Activated CD8-positive, alpha-beta T cell treated with anti-CD3 and anti-CD28 coated beads, Interleukin-2, amount 10 ng/mL, durations not matched to agents 7 days and 5 days (primary cell): ENCODE data around the gene CLK1. TPM values are rescaled to one million over a fixed set of nuclear protein-coding genes. Genes with fewer than 3 reads are reported as not detected.

Source experiments
- ATAC-seq: fragments of 150-1000 bp; cut with Tn5 transposase; one replicate; pipeline ENCODE4 v1.10.0; 2021; ENCODE audit warnings: moderate library complexity
- CTCF ChIA-PET: fragments of 350-600 bp; sonication (Branson Sonifier 250); formaldehyde crosslinking; loops from one replicate; lab custom pipeline; 2021; ENCODE audit warnings: antibody characterized with exemption; lab: Charles Lee
- POLR2A ChIA-PET: fragments of 350-600 bp; sonication (Branson Sonifier 250); formaldehyde crosslinking; loops from one replicate; lab custom pipeline; 2021; ENCODE audit warnings: antibody characterized with exemption; lab: Charles Lee
- DNase-seq: peaks from one replicate; pipeline ENCODE4 v3.0.0-alpha.2; 2020
- H3K27ac Mint-ChIP-seq: one replicate; pipeline ENCODE4 v1.8.0; 2021; ENCODE audit warnings: mild to moderate bottlenecking, mixed read lengths
- H3K27me3 Mint-ChIP-seq: one replicate; pipeline ENCODE4 v1.8.0; 2021; ENCODE audit warnings: low read depth, mixed read lengths
- H3K36me3 Mint-ChIP-seq: one replicate; pipeline ENCODE4 v1.8.0; 2021; ENCODE audit warnings: low read depth, mixed read lengths
- H3K4me1 Mint-ChIP-seq: one replicate; pipeline ENCODE4 v1.8.0; 2021; ENCODE audit warnings: low read depth, mixed read lengths
- H3K4me3 Mint-ChIP-seq: one replicate; pipeline ENCODE4 v1.8.0; 2021; ENCODE audit warnings: mild to moderate bottlenecking, mixed read lengths
- H3K9me3 Mint-ChIP-seq: one replicate; pipeline ENCODE4 v1.8.0; 2022; ENCODE audit warnings: mixed read lengths; ENCODE audit not compliant: insufficient read depth
- total RNA-seq, 2 experiments: library from RNA; stranded (reverse); gene quantifications; one replicate each; pipeline ENCODE4 v1.2.3, GENCODE V29; 2021

Gene CLK1
- total RNA-seq, 2 experiments from 2014 or later, result 122 to 126 TPM

DNA sequence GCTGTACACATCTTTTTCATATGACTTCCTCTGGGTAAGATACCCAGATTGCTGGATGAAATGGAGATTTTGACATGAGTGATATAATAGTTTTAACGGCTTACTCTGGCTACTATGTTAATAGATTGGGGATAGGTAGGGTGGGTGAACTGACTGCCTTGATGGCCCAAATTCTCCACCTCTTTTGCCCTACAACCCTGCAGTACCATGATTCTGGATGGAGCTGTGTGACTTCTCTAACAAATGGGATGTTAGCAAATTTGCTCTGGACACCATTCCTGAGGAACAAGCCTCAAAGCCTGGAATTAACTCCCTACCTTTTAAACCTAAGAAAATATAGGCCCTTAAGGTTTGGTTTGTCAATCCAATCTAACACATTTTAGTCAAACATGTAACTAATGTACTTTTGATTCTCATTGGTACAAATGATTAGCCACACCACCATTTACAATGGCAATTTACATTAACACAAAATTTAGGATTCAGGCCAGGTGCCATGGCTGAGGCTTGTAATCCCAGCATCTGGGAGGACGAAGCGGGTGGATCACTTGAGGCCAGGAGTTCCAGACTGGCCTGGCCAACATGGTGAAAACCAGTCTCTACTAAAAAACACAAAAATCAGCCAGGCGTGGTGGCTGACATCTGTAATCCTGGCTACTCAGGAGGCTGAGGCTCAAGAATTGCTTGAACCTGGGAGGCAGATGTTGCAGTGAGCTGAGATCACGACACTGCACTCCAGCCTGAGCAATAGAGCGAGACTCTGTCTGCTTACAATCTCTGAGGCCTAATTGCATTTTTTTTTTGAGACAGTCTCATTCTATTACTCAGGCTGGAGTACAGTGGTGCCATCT, 12.8 kb downstream of the CLK1 start:
- POLR2A ChIA-PET, result interaction anchor here (2.0 to 2.2 kb wide), 2 partner anchors 12 to 37 kb away, joined by 5 to 13 read pairs; partner anchors contain the start of gene CLK1
- no peak for ATAC-seq

DNA sequence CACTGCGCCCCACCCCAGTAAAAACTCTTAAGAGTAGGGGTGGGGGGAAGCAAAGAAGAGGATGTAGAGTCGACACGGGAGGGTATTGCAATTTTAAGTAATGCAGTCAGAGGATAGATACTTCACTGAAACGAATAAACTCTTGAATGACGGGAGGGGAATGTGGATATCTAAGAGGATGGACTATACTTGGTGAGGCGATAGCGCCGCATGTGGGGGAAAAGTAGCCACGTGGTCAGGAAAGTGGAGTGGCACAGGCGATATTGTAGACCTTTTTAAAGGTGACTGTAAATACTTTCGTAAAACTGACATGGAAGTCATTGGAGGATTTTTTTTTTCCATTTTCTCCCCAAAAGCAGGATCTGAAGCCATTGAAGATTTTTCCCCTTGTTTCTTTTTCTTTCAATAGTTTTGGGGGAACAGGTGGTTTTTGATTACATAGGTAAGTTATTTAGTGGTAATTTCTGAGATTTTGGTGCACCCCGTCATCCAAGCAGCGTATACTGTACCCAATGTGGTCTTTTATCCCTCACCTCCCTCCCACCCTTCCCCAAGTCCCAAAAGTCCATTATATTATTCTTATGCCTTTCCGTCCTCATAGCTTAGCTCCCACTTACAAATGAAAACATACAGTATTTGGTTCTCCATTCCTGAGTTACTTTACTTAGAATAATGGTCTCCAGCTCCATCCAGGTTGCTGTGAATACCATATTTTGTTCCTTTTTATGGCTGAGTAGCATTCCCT, 13.8 kb downstream of the CLK1 start:
- Mint-ChIP-seq H3K4me3 (no peak overlapping the region), H3K27me3 (no peaks in the 10 kb centered on the region), H3K27ac (peak overlapping the region; percentile 26), H3K9me3 (no peaks in the 10 kb centered on the region), H3K36me3 (peaks cover 48% of the 10 kb centered on the region), H3K4me1 (peaks cover 2% of the 10 kb centered on the region)
- DNase-seq, result no peak
- no peak for ATAC-seq
- CTCF ChIA-PET, result no interaction called here
- POLR2A ChIA-PET, result no interaction called here

More for the DNA sequence above, 12.8 kb downstream of the CLK1 start:
- H3K4me3 Mint-ChIP-seq, result no peak overlapping the region
- peaks cover 54% of the 10 kb centered on the region for H3K36me3 Mint-ChIP-seq
- DNase-seq, result no peak
- CTCF ChIA-PET, result interaction anchor here (0.6 kb wide), 1 partner anchor 27 kb away, joined by 3 read pairs; no protein-coding TSS in a partner anchor
- no peaks in the 10 kb centered on the region for H3K27me3 Mint-ChIP-seq
- H3K4me1 Mint-ChIP-seq, result peaks cover 7% of the 10 kb centered on the region
- H3K9me3 Mint-ChIP-seq, result no peaks in the 10 kb centered on the region
- H3K27ac Mint-ChIP-seq, result no peak overlapping the region

DNA sequence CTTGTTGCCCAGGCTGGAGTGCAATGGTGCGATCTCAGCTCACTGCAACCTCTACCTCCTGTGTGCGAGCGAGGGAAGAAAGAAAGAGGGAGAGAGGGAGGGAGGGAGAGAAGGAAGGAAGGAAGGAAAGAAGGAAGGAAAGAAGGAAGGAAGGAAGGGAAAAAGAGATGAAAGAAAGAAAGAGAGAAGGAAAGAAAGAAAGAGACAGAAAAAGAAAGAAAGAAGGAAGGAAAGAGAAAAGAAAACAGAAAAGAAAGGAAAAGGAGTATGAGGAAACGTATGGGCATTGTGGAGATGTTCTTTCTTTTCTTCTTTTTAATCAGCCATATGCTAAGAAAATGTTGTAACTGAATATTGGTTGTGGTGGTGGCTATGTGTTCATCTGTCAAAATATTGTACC, 16.5 kb downstream of the CLK1 start:
- ChIA-PET CTCF (interaction anchor here (1.2 to 1.4 kb wide), 2 partner anchors 26 to 31 kb away, joined by 3 to 5 read pairs; no protein-coding TSS in a partner anchor), POLR2A (interaction anchor here (1.0 kb wide), 1 partner anchor 30 kb away, joined by 3 read pairs; no protein-coding TSS in a partner anchor)
- no peak overlapping the region for H3K27ac Mint-ChIP-seq
- ATAC-seq (no peak), DNase-seq (no peak)
- H3K4me3 Mint-ChIP-seq, result no peak overlapping the region
- H3K9me3 Mint-ChIP-seq, result no peaks in the 10 kb centered on the region
- no peaks in the 10 kb centered on the region for H3K4me1 Mint-ChIP-seq
- peaks cover 29% of the 10 kb centered on the region for H3K36me3 Mint-ChIP-seq
- H3K27me3 Mint-ChIP-seq, result no peaks in the 10 kb centered on the region

DNA sequence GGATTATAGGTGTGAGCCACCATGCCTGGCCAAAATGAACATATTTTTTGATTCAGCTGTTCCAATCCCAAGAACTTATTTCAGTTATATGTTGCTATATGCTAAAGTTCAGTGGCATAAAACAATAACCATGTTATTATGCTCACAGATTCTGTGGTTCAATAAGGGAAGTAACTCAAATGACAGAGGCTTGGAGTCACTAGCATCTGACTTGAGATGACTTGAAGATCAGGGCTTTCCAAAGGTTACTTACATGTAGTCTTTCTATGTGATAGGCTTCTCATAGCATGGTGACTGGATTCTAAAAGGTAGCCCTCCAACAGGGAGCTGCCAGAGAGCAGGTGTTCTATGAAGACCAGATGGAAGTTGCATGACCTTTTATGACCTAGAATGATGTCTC, 17.2 kb downstream of the CLK1 start:
- H3K4me1 Mint-ChIP-seq, result no peaks in the 10 kb centered on the region
- H3K4me3 Mint-ChIP-seq, result no peak overlapping the region
- ChIA-PET CTCF (no interaction called here), POLR2A (interaction anchor here (1.1 kb wide), 1 partner anchor 26 kb away, joined by 3 read pairs; no protein-coding TSS in a partner anchor)
- H3K27me3 Mint-ChIP-seq, result no peaks in the 10 kb centered on the region
- H3K36me3 Mint-ChIP-seq, result peaks cover 22% of the 10 kb centered on the region
- no peak overlapping the region for H3K27ac Mint-ChIP-seq
- ATAC-seq (no peak), DNase-seq (no peak)
- H3K9me3 Mint-ChIP-seq, result no peaks in the 10 kb centered on the region

DNA sequence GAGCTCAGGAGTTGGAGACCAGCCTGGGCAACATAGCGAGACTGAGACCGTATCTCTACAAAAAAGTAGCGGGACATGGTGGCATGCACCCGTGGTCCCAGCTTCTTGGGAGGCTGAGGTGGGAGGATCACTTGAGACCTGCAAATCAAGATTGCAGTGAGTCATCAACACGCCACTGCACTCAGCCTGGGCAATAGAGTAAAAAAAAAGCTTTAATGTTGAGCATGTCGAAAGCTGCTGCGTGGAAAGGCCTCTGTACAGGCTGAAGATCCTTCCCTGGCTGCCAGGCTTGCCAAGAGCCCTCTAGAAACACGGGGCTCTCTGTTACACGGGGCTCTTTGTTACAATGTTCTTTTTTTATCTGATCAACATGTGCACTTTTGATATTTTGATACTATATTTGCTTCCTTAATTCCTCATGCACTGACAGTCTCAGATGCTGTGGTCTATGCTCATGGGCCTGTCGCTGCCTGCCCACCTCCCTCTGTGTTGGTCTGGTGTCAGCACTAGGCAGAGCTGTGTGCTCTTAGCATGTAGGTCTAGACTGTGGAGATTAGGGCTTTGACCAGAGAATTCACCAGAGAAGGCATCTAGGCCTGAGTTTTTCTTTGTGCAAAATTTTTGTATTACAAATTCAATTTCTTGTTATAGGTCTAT, 18.7 kb downstream of the CLK1 start:
- H3K4me1 Mint-ChIP-seq, result no peaks in the 10 kb centered on the region
- H3K27me3 Mint-ChIP-seq, result no peaks in the 10 kb centered on the region
- ChIA-PET CTCF (interaction anchor here (1.2 to 1.5 kb wide), 2 partner anchors 24 to 133 kb away, joined by 3 to 4 read pairs; no protein-coding TSS in a partner anchor), POLR2A (interaction anchor here (1.1 to 1.7 kb wide), 2 partner anchors 10 to 28 kb away, joined by 3 to 5 read pairs; no protein-coding TSS in a partner anchor)
- no peak overlapping the region for H3K27ac Mint-ChIP-seq
- peaks cover 8% of the 10 kb centered on the region for H3K36me3 Mint-ChIP-seq
- H3K4me3 Mint-ChIP-seq, result no peak overlapping the region
- no peaks in the 10 kb centered on the region for H3K9me3 Mint-ChIP-seq
- ATAC-seq, result no peak
- DNase-seq, result no peak

DNA sequence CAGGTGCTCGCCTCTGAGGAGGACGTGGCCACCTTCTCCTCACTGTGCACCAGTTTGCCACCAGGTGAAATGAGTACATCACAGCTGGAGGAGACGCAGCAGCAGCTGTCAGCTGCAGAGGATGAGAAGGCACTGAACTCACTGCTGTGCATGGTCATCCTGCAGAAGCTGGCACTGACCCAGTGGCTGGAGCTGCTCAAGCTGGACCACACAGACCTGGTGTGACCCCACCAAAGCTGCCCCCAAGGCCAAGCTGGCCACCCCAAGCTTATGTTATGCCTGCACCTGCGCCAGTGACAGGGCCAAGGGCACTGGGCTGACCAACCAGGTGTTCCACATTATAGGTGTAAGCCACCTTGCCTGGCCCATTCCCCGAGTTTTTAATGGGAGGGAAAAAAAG, 19.3 kb downstream of the CLK1 start:
- CTCF ChIA-PET, result interaction anchor here (1.2 to 1.5 kb wide), 2 partner anchors 23 to 132 kb away, joined by 3 to 4 read pairs; no protein-coding TSS in a partner anchor
- Mint-ChIP-seq H3K27me3 (no peaks in the 10 kb centered on the region), H3K36me3 (peaks cover 2% of the 10 kb centered on the region), H3K27ac (no peak overlapping the region), H3K4me3 (no peak overlapping the region), H3K4me1 (no peaks in the 10 kb centered on the region), H3K9me3 (no peaks in the 10 kb centered on the region)
- no peak for DNase-seq
- ATAC-seq, result peak; percentile 7
- POLR2A ChIA-PET, result interaction anchor here (1.1 to 1.7 kb wide), 2 partner anchors 11 to 27 kb away, joined by 3 to 5 read pairs; no protein-coding TSS in a partner anchor

DNA sequence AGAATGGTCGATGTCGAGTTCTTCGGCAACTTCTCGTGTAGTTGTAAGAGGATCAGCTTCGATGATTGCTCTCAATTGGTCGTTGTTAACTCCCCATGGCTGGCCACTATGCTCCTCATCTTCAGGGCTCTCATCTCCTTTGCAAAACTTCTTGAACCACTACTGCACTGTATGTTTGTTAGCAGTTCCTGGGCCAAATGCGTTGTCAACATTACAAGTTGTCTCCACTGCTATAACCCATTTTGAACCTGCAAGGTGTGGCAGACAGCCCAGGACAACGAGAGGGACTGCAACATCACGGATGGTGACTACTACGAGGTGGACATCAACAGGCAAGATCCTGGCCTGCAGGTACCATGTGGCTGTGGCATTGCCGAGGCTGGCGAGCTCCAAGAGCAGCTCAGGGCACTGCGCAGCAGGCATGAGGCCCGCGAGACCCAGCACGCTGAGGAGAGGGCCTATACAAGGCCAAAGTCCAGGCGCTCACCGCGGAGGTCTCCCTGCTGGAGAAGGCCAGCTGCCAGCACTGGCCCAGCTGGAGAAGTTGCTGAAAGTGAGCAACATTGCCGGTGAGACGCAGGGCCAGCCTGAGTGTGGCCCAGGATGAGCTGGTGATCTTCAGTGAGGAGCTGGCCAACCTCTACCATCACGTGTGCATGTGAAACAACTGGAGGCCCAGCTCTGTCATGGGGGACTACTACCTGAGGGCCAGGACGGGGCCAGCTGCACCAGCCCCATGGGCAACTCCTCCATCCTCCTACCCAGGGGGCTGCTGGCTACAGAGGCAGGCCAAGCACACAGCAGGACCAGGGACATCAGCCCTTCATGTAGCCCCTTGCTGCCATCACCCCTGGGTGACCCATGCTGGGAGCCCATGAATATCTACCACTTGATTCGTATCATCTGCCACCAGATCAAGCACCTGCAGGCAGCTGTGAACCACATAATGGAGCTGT, 20.2 kb downstream of the CLK1 start:
- CTCF ChIA-PET, result interaction anchor here (1.5 kb wide), 1 partner anchor 131 kb away, joined by 4 read pairs; no protein-coding TSS in a partner anchor
- no peaks in the 10 kb centered on the region for H3K36me3 Mint-ChIP-seq
- H3K4me1 Mint-ChIP-seq, result no peaks in the 10 kb centered on the region
- no peak for ATAC-seq
- no peaks in the 10 kb centered on the region for H3K27me3 Mint-ChIP-seq
- H3K4me3 Mint-ChIP-seq, result no peak overlapping the region
- DNase-seq, result no peak
- H3K9me3 Mint-ChIP-seq, result no peaks in the 10 kb centered on the region
- no peak overlapping the region for H3K27ac Mint-ChIP-seq
- POLR2A ChIA-PET, result interaction anchor here (1.1 to 1.7 kb wide), 2 partner anchors 12 to 26 kb away, joined by 3 to 5 read pairs; no protein-coding TSS in a partner anchor

DNA sequence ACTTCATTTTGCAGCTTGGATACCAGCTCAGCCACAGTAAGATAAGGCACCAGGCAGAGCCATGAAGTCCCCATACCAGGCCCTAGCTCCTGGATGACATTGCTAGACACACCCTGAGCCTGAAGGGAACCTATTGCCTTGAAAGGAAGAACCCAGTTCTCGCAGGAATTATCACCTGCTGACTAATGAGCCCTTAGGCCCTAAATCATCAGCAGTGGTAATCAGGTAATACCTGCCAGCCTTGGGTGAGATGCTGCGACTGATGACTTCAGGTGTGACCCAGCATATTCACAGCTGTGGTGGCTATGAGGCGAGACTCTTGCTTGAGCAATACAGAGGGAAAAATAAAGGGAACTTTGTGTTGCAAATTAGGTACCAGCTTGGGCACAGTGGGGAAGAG, 24.9 kb downstream of the CLK1 start:
- H3K36me3 Mint-ChIP-seq, result peaks cover 2% of the 10 kb centered on the region
- DNase-seq, result no peak
- no peaks in the 10 kb centered on the region for H3K4me1 Mint-ChIP-seq
- H3K27me3 Mint-ChIP-seq, result no peaks in the 10 kb centered on the region
- CTCF ChIA-PET, result no interaction called here
- peaks cover 9% of the 10 kb centered on the region for H3K9me3 Mint-ChIP-seq
- no peak overlapping the region for H3K4me3 Mint-ChIP-seq
- no peak overlapping the region for H3K27ac Mint-ChIP-seq
- POLR2A ChIA-PET, result interaction anchor here (0.6 to 1.1 kb wide), 2 partner anchors 11 to 327 kb away, joined by 3 read pairs; no protein-coding TSS in a partner anchor
- no peak for ATAC-seq

DNA sequence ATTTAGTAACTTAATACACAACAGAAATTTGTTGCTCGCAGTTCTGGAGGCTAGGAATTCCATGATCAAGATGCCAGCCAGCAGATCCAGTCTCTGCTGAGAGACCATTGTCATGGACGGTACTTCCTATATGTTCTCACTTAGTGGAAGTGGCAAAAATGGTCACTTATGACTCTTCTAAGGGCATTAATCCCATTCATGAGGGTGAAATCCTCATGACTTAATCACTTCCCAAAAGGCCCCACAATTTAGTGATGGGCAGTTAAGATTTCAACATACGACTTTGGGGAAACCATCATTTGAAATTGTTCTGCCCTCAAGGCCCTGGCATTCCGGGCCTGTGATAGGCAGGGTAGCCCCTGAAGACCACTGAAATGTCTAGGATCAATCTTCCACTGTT, 29.8 kb downstream of the CLK1 start:
- CTCF ChIA-PET, result no interaction called here
- no peak for ATAC-seq
- no peak for DNase-seq
- H3K27ac Mint-ChIP-seq, result no peak overlapping the region
- peaks cover 9% of the 10 kb centered on the region for H3K9me3 Mint-ChIP-seq
- H3K27me3 Mint-ChIP-seq, result peaks cover 2% of the 10 kb centered on the region
- H3K4me3 Mint-ChIP-seq, result no peak overlapping the region
- H3K4me1 Mint-ChIP-seq, result no peaks in the 10 kb centered on the region
- POLR2A ChIA-PET, result no interaction called here
- peaks cover 2% of the 10 kb centered on the region for H3K36me3 Mint-ChIP-seq

DNA sequence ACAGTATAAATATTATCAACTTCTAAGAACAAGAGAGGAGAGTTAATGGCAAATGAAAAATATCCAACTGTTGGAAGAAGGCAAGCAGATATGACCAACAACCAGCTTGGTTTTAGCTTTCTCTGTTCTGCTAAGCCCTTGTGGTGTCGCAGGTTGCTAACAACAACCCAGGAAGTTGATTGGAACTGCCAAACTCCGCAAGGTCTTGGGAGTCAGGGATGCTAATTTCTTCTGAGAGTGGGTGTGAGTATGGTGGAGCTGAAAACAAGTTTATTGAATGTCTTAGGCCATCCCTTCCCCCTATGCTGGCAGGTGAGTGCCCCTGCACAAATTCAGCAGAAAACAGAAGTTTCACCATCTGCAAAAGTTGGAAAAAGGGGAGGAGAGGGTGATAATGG, 35.2 kb downstream of the CLK1 start:
- H3K27me3 Mint-ChIP-seq, result peaks cover 2% of the 10 kb centered on the region
- H3K36me3 Mint-ChIP-seq, result peaks cover 14% of the 10 kb centered on the region
- ATAC-seq (no peak), DNase-seq (no peak)
- no peaks in the 10 kb centered on the region for H3K9me3 Mint-ChIP-seq
- CTCF ChIA-PET, result interaction anchor here (1.7 kb wide), 1 partner anchor 116 kb away, joined by 7 read pairs; no protein-coding TSS in a partner anchor
- H3K4me3 Mint-ChIP-seq, result no peak overlapping the region
- POLR2A ChIA-PET, result interaction anchor here (1.4 to 1.8 kb wide), 3 partner anchors 10 to 116 kb away, joined by 3 to 5 read pairs (median 4); no protein-coding TSS in a partner anchor
- H3K4me1 Mint-ChIP-seq, result no peaks in the 10 kb centered on the region
- no peak overlapping the region for H3K27ac Mint-ChIP-seq
